ENCODE measurements around the gene ZNF69. TPM values are rescaled to one million over a fixed set of nuclear protein-coding genes. Genes with fewer than 3 reads are reported as not detected.
"Not testable (repeated sequence)": the region's sequence is repeated elsewhere in the genome, so short reads cannot be mapped to it uniquely, and the experiment has no call there.

The ZNF69 gene
- total and polyA plus RNA-seq, 2 of the 4 experiments (the other 2 are of a cell fraction), result 2.7 to 12.0 TPM

DNA sequence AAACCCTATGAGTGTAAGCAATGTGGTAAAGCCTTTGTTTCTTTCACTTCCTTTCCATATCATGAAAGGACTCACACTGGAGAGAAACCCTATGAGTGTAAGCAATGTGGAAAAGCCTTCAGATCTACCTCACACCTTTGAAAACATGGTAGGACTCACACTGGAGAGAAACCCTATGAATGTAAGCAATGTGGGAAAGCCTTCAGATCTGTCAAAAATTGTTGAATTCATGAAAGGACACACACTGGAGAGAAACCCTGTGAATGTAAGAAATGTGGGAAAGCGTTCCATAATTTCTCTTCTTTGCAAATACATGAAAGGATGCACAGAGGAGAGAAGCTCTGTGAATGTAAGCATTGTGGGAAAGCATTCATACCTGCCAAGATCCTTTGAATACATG lies 24.4 kb downstream of the ZNF69 start:
- H3K18ac ChIP-seq (ENCODE audit: low read depth, low read length), result not testable (repeated sequence)

DNA sequence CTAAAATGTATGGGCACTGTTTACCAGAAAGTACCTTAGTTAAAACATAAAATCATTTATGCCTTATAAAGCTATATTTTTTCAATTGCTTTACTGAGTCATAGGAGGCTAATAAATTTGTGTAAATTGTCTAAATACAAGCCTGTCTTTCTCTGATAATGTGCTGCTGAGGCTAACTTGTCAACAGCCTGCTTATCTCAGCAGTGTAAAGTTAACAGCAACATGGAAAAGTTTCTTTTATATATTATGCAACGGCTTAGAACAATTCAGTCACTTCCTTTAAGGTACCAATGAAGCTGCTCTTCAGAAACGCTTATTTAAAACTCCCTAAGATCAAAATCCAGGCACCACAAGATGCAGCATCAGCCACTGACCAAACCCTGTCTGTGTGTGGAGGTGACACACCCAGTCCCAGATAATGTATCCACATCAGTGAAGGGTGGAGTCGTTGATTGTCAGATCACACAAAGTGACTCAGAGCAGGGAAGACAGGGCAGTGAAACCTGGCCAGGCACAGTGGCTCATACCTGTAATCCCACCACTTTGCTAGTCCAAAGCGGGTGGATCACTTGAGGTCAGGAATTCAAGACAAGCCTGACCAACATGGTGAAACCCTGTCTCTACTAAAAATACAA lies 27.0 kb downstream of the ZNF69 start:
- in situ Hi-C loops (cut with MboI; ENCODE audit: low sequenced_read_pairs); BruUV-seq (replicated peaks); H4K5ac ChIP-seq (ENCODE audit: low read depth, low read length); H2AFZ ChIP-seq (replicated peaks; ENCODE audit: low read length, poor library complexity); H3K14ac ChIP-seq (replicated peaks; ENCODE audit: low read depth, low read length); ATAC-seq (ENCODE audit: low read depth); H2BK120ac ChIP-seq (ENCODE audit: low read depth, low read length); H2BK20ac ChIP-seq (ENCODE audit: low read depth, low read length); intact Hi-C loops (cut with micrococcal nuclease); H4K20me1 ChIP-seq (ENCODE audit: insufficient read depth, low read length); H3K23ac ChIP-seq (ENCODE audit: low read depth, low read length); H3K79me1 ChIP-seq (ENCODE audit: low read depth in 1 of 2, low read length in 2 of 2); H3K4ac ChIP-seq (ENCODE audit: low read depth, low read length); H3K18ac ChIP-seq (ENCODE audit: low read depth, low read length); H2BK15ac ChIP-seq (ENCODE audit: low read depth, low read length); H3K27me3 ChIP-seq (ENCODE audit: control insufficient read depth, insufficient read depth, low read length); H3K9me1 ChIP-seq (ENCODE audit: insufficient read depth, low read length); H3K36me3 ChIP-seq (ENCODE audit: control insufficient read depth, insufficient read depth, low read length); H3K4me2 ChIP-seq (ENCODE audit: low read depth, low read length); H2AK5ac ChIP-seq (ENCODE audit: low read depth, low read length); H3K4me3 ChIP-seq (ENCODE audit: insufficient read depth, low read depth, low read length); POLR2A ChIA-PET (ENCODE audit: unreplicated experiment); DNase-seq; dilution Hi-C loops (cut with HindIII; ENCODE audit: low sequenced_read_pairs, unreplicated experiment); H3K56ac ChIP-seq (ENCODE audit: extremely low read depth, insufficient read depth, low read length); H4K8ac ChIP-seq (ENCODE audit: low read depth in 2 of 2, low read length in 2 of 2); H2AK9ac ChIP-seq (replicated peaks; ENCODE audit: low read depth, low read length, poor library complexity); H4K91ac ChIP-seq (ENCODE audit: insufficient read depth, low read depth, low read length); H3K4me1 ChIP-seq (ENCODE audit: control insufficient read depth, insufficient read depth, low read length); H2BK5ac ChIP-seq (ENCODE audit: low read depth, low read length, poor library complexity, severe bottlenecking); H3K27ac ChIP-seq (ENCODE audit: insufficient read depth, low read length); H3K9ac ChIP-seq (ENCODE audit: low read depth, low read length); CTCF ChIA-PET: not testable (repeated sequence)
- WGBS, 2 experiments (ENCODE audit: extremely low coverage in 2 of 2, insufficient read length in 1 of 2), result no CpG with 5 or more reads among the region's 4 CpGs
- H3K9me3 ChIP-seq (ENCODE audit: control insufficient read depth, insufficient read depth, low read length), result peaks cover 48% of the 10 kb centered on the region

More for the DNA sequence above, 24.4 kb downstream of the ZNF69 start:
- H3K9me1 ChIP-seq (ENCODE audit: insufficient read depth, low read length); dilution Hi-C loops (cut with HindIII; ENCODE audit: low sequenced_read_pairs, unreplicated experiment); H3K27me3 ChIP-seq (ENCODE audit: control insufficient read depth, insufficient read depth, low read length); H4K91ac ChIP-seq (ENCODE audit: insufficient read depth, low read depth, low read length); H3K23ac ChIP-seq (ENCODE audit: low read depth, low read length); H3K9ac ChIP-seq (ENCODE audit: low read depth, low read length); H2AFZ ChIP-seq (replicated peaks; ENCODE audit: low read length, poor library complexity); H4K8ac ChIP-seq (ENCODE audit: low read depth in 2 of 2, low read length in 2 of 2); ATAC-seq (ENCODE audit: low read depth); DNase-seq; H3K14ac ChIP-seq (replicated peaks; ENCODE audit: low read depth, low read length); CTCF ChIA-PET; H3K56ac ChIP-seq (ENCODE audit: extremely low read depth, insufficient read depth, low read length); H3K4ac ChIP-seq (ENCODE audit: low read depth, low read length); H3K79me1 ChIP-seq (ENCODE audit: low read depth in 1 of 2, low read length in 2 of 2); H4K20me1 ChIP-seq (ENCODE audit: insufficient read depth, low read length); H3K4me2 ChIP-seq (ENCODE audit: low read depth, low read length); H3K27ac ChIP-seq (ENCODE audit: insufficient read depth, low read length); H2BK20ac ChIP-seq (ENCODE audit: low read depth, low read length); POLR2A ChIA-PET (ENCODE audit: unreplicated experiment); H4K5ac ChIP-seq (ENCODE audit: low read depth, low read length); H2AK9ac ChIP-seq (replicated peaks; ENCODE audit: low read depth, low read length, poor library complexity); H3K36me3 ChIP-seq (ENCODE audit: control insufficient read depth, insufficient read depth, low read length); H3K4me1 ChIP-seq (ENCODE audit: control insufficient read depth, insufficient read depth, low read length); H2AK5ac ChIP-seq (ENCODE audit: low read depth, low read length); in situ Hi-C loops (cut with MboI; ENCODE audit: low sequenced_read_pairs); BruUV-seq (replicated peaks); H2BK5ac ChIP-seq (ENCODE audit: low read depth, low read length, poor library complexity, severe bottlenecking); intact Hi-C loops (cut with micrococcal nuclease); H3K4me3 ChIP-seq (ENCODE audit: insufficient read depth, low read depth, low read length); H2BK15ac ChIP-seq (ENCODE audit: low read depth, low read length); H2BK120ac ChIP-seq (ENCODE audit: low read depth, low read length): not testable (repeated sequence)
- H3K9me3 ChIP-seq (ENCODE audit: control insufficient read depth, insufficient read depth, low read length), result peaks cover 43% of the 10 kb centered on the region
- no CpG with 5 or more reads among the region's 1 CpG for WGBS, 2 experiments (ENCODE audit: extremely low coverage in 2 of 2, insufficient read length in 1 of 2)
